ENCODE measurements around the gene SEH1L. TPM values are rescaled to one million over a fixed set of nuclear protein-coding genes. Genes with fewer than 3 reads are reported as not detected.

The SEH1L gene
- total RNA-seq, 1 experiment from 2014 or later, result 57.8 TPM

DNA sequence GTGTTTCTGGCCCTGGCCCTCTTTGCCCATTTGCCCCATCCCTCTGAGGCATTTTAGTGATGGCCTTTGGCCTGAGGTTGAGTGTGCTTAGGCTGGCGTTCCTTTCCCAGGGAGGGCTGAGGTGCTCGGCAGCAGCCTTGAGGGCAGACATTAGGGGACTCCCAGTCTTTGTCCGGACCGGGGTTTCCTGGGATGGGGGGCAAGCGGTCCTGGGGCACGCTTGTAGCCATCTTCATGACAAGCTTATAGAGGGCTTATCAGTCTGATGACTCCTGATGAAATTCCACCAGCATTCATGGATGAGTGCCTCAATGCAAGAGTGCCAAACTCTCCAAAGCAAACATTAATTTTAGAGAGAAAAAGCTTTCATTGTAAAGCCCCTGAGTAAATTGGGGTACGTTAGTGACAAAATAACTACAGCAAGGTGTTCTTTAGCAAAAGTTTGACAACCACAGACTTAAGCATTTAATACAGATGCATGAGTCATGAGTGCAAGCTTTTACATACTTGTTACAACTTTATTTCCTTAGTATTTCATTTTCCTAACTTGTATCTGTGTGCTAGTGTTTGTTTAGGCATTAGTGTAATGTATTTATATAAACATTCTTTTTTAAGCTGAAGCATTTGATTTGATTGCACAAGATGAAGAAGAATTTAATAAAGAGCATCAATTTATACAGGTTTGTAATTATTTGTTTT, 89.0 kb downstream of the SEH1L start:
- DNase-seq (ENCODE audit: low read depth), result no peak

Other genes starting within 250 kb of the SEH1L start
- gene CEP76, start 245.3 kb upstream of the SEH1L start, total RNA-seq (2014; rRNA removed; shearing (Covaris generic)), result 17.7 and 24.6 TPM in 2 replicates
- 105 and 108 TPM in 2 replicates for gene PSMG2, start 245.0 kb upstream of the SEH1L start, total RNA-seq (2014; rRNA removed; shearing (Covaris generic))
- 33.4 and 48.9 TPM in 2 replicates for gene PTPN2, start 63.8 kb upstream of the SEH1L start, total RNA-seq (2014; rRNA removed; shearing (Covaris generic))
- gene CEP192, start 43.4 kb downstream of the SEH1L start, total RNA-seq (2014; rRNA removed; shearing (Covaris generic)), result 18.6 and 20.7 TPM in 2 replicates